Thyroid gland (tissue), 4 donors: ENCODE data around the gene SHISA7.
A peak's percentile ranks its signal among the peaks of the same experiment; 100 is the strongest.

ENCODE experiments used
- POLR2A ChIP-seq, 2 donors: fragments of 450-650 bp; IDR thresholded peaks; one replicate each; pipeline ENCODE4 v1.6.1; 2017; ENCODE audit warnings: antibody characterized with exemption in 2 of 2, mild to moderate bottlenecking in 2 of 2, moderate library complexity in 1 of 2
- TF ChIP-seq, protein P1 (sequence below), 6 experiments: fragments of 200-600 bp in 3 of 6; fragments of 450-650 bp in 3 of 6; sonication (generic) in 3 of 6; IDR thresholded peaks; one replicate each; pipeline ENCODE4 v1.5.1; 2016 to 2019; ENCODE audit warnings: antibody characterized with exemption in 6 of 6, mild to moderate bottlenecking in 2 of 6, inconsistent platforms in 1 of 6, moderate library complexity in 1 of 6

GRCh38 chr19:55467236-55468053 lies 24.3 kb upstream of the SHISA7 start:
- TF ChIP-seq, protein P1, sequence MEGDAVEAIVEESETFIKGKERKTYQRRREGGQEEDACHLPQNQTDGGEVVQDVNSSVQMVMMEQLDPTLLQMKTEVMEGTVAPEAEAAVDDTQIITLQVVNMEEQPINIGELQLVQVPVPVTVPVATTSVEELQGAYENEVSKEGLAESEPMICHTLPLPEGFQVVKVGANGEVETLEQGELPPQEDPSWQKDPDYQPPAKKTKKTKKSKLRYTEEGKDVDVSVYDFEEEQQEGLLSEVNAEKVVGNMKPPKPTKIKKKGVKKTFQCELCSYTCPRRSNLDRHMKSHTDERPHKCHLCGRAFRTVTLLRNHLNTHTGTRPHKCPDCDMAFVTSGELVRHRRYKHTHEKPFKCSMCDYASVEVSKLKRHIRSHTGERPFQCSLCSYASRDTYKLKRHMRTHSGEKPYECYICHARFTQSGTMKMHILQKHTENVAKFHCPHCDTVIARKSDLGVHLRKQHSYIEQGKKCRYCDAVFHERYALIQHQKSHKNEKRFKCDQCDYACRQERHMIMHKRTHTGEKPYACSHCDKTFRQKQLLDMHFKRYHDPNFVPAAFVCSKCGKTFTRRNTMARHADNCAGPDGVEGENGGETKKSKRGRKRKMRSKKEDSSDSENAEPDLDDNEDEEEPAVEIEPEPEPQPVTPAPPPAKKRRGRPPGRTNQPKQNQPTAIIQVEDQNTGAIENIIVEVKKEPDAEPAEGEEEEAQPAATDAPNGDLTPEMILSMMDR (IDR thresholded peaks at IDR 0.05): peak; percentile 70 to 100 (median 94)
- TF ChIP-seq POLR2A (IDR thresholded peaks at IDR 0.05): no peak
